Measurements from ENCODE around the gene C5.

The C5 gene

GRCh38 chr9:120938851-120939250 is 111.2 kb downstream of the C5 start:
- no peak for DNase-seq

- DNase-seq, result no peak
These were observed 112.5 kb downstream of the C5 start for GRCh38 chr9:120937596-120937995.

GRCh38 chr9:120937127-120937526 is 112.9 kb downstream of the C5 start:
- no peak for DNase-seq

- DNase-seq, result no peak
These were observed 113.3 kb downstream of the C5 start for GRCh38 chr9:120936764-120937122.

GRCh38 chr9:120936011-120936763 is 113.9 kb downstream of the C5 start:
- DNase-seq, result peak; percentile 90 to 91

- peak; percentile 86 to 95 for DNase-seq
These were observed 114.7 kb downstream of the C5 start for GRCh38 chr9:120935383-120935857.

- DNase-seq, result peak; percentile 78 to 80
These were observed 115.8 kb downstream of the C5 start for GRCh38 chr9:120934281-120934680.

GRCh38 chr9:120933310-120934055 is 116.6 kb downstream of the C5 start:
- DNase-seq, result no peak

- DNase-seq, result no peak
These were observed 117.8 kb downstream of the C5 start for GRCh38 chr9:120932086-120932823.

GRCh38 chr9:120931231-120932085 is 118.6 kb downstream of the C5 start:
- DNase-seq, result peak; percentile 86 to 89

GRCh38 chr9:120929229-120929791 is 120.8 kb downstream of the C5 start:
- DNase-seq, result no peak

- DNase-seq, result peak; percentile 41 to 62
These were observed 121.4 kb downstream of the C5 start for GRCh38 chr9:120928483-120929228.

- peak in 1 of 2 donors; percentile 29 for DNase-seq
These were observed 122.0 kb downstream of the C5 start for GRCh38 chr9:120928015-120928482.

GRCh38 chr9:120927269-120928014 is 122.6 kb downstream of the C5 start:
- peak in 1 of 2 donors; percentile 23 for DNase-seq

- peak; percentile 46 to 66 for DNase-seq
These were observed 123.6 kb downstream of the C5 start, which contains the start of gene TRAF1 for GRCh38 chr9:120926397-120926928. Gene TRAF1 (minus strand): TSS chr9:120926796. CDS start chr9:120926075, 721 bp downstream.

- DNase-seq, result peak in 1 of 2 donors; percentile 68
These were observed 124.3 kb downstream of the C5 start for GRCh38 chr9:120925535-120926396.

GRCh38 chr9:120924698-120925534 is 125.2 kb downstream of the C5 start:
- no peak for DNase-seq

All from inflammatory macrophage (primary cell).